Endometrium (tissue), 2 donors: Measurements from ENCODE around the gene KRT80.

Source experiments
- FAIRE-seq: peaks from 2 replicates; lab custom pipeline; 2012; peaks lifted over from hg19 to GRCh38; lab: Jason Lieb, UNC
- donor health status: control.
- donor health status: control.

Gene KRT80

GRCh38 chr12:52198454-52199215 is 6.8 kb upstream of the KRT80 start:
- no peak for FAIRE-seq

DNA sequence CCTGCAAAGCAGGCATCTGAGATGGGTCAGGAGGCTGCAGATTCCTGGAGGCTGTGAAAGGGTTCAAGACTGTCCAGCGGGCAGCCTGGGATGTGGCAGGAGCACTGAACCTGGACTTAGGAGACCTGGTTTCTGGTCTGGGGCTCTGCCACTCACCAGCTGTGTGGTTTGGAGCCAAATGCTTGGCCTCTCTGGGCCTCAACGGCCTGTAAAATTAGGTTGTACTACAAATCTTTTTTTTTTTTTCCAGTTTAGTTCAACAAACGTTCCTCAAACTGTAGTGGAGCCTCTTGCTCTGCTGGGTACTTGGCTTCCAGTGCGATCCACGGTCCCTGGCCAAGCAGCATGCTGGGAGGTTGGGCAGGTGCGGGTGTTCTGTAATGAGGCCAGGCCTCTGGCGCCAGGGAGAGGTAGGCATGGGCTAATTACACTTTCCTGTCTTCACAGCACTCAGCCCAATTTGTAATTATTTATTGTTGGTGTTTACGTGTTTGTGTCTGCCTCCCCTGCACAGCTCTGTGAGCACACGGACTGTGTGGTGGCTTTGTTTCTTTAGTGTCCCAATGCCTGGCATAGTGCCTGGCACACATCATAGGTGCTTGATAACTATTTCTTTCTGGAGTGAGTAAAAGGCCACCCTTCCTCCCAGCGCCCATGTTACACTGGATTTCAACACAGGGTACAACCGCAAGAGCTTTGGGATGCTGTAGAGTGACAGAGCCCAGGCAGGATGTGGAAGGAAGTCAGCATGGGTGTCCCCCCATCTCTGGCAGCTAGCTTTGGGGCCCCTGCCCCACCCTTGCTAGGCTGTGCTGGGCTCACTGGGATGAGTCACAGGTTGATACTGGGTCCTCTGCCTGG is 5.8 kb upstream of the KRT80 start:
- FAIRE-seq: no peak

DNA sequence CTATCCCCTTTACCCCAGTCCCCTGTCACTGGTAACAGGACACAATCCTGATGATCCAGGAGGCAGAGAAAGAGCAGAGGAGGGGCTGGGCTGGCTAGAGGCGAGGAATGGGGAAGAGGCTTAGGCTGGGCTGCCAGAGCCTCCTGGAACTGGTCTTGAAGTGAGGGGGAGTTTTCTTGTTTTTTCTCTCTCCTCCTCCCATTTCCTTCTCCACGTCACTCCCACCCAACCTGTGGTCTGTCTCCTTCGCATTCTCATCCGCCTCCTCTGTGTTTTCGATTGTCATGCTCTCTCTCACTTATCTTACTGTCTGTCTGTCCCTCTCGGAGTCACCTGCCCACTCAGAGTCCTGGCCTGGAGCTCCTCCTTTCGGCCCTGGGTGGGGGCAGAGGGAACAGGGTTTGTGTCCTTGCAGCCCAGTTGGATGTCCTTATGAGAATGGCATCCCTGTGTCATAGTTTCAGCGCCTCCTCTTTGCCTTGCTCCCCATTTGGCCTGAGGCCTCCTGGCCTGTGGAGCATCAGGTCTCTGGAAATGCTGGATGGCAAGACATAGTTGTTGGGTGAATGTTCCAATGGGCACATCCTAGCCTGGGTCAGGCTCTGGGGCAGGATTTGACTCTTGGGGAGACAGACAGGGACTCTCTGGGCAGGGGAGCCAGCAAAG is 3.4 kb upstream of the KRT80 start:
- no peak for FAIRE-seq

DNA sequence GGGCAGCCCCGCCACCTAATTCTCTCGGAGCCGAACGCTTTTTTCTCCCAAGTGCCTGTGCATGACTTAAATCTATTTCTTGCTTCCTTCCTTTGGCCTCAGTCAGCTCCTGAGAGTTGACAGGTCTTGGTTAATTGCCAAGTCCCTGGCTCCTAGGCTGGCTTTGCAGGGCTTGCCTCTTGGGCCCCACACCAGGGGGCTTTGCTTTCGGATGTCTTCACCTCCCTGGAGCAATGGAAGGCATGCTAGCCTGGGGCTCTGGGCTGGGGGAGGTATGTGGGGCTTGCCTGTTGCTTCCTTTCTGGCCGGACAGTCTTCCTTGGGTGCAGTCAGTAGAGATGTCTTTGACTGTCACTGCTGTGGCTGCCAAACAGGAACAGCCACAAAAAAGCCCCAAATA is 2.2 kb upstream of the KRT80 start:
- FAIRE-seq: no peak

- FAIRE-seq: no peak
Measured at GRCh38 chr12:52193532-52193931, 1.7 kb upstream of the KRT80 start.

GRCh38 chr12:52190860-52191729 is 719 bp downstream of the KRT80 start:
- no peak for FAIRE-seq

DNA sequence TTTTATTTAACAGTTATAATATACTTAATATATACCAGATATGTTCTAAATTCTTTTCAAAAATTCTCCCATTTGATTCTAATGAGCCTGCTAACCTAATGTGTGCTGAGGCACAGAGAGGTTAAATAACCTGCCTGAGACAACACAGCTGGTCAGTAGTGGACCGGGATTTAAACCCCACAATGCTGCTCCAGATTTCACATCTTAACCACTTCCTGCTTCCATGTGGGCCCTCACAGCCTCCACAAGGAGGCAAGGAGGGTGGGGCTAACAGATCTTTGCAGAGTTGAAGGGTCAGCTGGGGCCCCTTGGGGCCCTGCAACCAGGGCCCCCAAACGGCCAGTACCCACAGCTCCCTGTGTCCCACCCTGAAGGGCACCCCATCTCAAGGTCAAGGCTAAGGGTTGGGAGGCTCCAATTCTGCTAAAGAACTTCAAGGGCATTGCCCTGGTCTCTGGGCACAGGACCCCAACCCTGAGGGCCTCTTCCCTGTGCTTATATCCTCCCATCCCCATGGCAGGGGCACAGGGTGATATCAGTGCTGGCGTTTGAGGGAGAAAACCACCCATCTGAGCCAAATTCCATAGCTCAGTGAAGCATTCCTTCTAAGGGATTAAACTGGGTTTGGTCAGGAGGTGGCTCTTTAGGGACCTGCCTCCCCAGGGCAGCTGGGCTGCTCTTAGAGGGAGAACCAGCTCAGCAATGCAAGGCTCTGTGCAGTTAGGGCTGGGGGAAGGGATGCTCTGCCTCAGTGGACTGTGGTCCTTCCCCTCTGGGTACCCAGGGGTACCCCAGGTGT is 2.2 kb downstream of the KRT80 start:
- FAIRE-seq: no peak

GRCh38 chr12:52188658-52189057 is 3.2 kb downstream of the KRT80 start:
- FAIRE-seq: no peak

- no peak for FAIRE-seq
Measured at GRCh38 chr12:52187640-52188039, 4.2 kb downstream of the KRT80 start.

DNA sequence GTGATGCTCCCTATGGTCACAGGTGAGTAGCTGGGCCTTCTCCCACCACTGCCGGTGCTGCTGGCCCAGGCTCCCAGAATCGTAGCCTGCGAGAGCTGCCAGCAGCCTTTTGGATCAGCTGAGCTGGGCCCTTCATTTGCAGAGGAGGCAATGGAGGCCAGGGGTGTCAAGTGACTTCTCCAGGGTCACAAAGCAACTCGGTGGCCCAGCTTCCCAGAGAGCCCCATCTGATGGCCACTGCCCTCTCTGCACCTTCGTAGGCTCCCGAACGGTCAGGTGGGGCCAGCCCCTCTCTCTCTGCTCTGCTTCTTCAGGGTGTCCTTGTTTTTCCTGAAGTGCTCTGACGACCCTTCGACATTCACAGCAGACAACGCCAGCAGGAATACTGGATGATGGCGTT is 4.6 kb downstream of the KRT80 start:
- FAIRE-seq: no peak

DNA sequence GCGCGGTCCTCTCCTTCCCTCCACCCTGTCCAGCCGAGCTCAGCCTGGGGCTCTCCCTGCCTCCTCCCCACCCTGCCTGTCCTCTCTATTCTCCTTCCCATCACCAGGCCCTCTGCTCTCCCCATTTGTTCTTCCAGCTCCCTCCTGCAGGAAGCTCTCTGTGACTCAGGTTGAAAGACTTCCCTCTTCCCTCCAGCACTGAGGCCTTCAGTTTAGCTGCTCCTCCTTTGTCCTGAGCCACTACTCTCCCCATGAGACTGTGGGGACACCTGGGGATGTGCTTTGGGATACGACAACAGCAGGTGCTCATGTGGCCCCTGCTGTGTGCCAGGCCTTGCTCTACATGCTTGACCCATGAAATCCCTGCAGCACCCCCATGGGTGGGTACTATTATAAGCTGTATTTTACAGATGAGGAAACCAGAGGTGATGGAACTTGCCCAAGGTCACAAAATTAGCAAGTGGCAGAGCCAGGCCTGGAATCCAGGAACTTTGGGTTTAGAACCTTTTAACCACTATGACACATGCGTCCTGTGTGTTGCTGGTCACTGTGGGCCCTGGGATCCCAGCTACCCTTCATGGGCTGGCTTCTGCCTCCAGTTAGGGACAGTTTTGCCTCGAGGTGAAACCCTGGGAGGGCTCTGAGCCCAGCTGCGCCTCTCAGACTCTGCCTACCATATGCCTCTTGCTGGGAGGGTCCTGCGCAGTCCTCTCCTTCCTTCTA is 5.5 kb downstream of the KRT80 start:
- FAIRE-seq: no peak

GRCh38 chr12:52185400-52185967 is 6.3 kb downstream of the KRT80 start:
- no peak for FAIRE-seq

GRCh38 chr12:52184813-52185212 is 7.0 kb downstream of the KRT80 start:
- FAIRE-seq: no peak

DNA sequence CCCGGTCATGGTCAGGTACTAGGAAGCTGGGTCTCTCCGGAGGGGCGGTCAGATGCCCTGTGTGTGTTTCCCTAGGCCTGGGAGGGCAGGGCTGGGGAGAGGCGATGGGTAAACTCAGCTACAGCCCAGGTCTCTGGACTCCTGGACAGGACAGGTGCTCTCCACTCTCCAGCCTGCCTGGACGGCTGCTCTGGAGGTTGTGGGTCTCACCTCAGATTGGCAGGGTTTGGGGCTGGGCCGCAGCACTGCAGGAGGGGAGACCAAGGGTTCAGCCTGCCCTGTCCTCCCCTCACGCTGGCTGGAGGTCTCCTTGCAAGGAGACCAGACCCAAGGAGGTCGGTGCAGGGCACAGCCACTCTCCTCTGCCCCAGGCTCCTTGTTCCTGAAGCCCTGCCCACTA is 7.8 kb downstream of the KRT80 start:
- no peak for FAIRE-seq

DNA sequence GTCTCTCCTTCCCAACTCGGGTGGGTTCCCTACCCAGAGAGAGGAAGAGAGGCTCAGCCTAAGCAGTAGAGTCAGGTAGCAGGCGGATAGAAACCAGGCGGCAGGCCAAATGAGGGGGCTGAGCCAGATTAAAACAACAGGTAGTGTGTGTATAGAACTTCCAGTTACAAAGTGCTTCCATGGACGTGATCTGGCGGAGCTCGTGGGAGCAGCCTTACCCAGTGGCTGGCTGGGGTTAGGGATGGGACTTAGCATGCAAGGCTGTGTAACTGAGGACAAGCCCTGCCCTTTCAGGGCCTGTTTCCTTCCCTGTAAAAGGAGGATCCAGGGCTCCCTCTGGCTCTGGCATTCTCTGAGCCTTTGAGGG is 8.3 kb downstream of the KRT80 start:
- FAIRE-seq: no peak

DNA sequence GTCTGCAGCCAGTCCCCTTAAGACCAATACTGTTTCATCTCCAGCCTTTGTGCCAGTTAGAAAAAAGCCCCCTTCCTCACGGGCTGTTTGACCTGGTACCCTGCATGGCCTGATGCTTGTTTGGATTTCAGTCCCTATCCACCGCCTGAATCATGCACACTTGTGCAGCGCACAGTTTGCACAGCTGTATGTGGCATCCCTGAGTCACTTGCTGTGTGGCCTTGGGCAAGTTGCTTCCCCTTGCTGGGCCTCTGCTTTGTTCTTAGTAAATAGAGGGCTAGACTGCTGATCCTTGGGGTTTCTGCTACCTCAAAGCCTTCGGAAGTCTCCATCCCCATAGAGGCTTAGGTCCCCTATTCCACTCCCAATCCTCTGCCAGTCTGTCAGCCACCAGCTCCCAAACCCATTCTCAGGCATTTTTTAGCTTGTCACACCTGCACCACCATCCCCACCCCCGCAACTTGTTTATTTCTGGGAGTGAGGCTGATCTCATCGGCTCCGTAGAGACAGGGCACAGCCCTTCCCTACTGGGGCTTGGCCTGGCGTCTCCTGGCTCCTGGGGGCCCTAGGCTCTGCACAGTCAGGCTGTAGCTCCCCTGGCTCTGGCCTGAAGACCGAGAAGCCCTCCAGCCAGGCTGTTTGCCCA is 8.8 kb downstream of the KRT80 start:
- FAIRE-seq: no peak

- no peak for FAIRE-seq
Measured at GRCh38 chr12:52182384-52182783, 9.4 kb downstream of the KRT80 start.

DNA sequence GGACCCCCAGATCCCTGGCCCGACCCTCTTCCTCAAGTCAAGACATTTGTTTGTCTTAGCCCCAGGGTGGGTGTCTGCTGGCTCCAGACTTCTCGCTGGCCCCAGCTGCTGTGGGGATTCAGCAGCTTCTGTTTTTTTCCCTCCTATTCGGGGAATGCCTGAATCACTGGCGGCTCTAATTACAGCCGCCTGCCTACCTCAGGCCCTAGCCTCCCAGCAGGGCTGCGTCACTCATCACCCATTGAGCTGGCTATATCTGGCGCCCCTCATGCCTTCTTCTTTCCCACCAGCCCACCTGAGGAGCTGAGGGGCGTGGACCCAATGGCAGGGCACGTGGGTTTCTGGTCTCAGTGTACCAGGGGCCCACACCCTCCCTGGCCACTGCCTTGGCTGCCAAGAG is 10.1 kb downstream of the KRT80 start:
- FAIRE-seq: no peak

GRCh38 chr12:52180971-52181628 is 10.7 kb downstream of the KRT80 start:
- no peak for FAIRE-seq
